K562 (cell line): ENCODE measurements around the gene TNFAIP8L1. TPM values are rescaled to one million over a fixed set of nuclear protein-coding genes. Genes with fewer than 3 reads are reported as not detected.

ENCODE experiments used
- CEBPG ChIP-seq, 3 experiments: fragments of 200-800 bp in 1 of 3; sonication (Bioruptor generic) in 1 of 3; sonication (generic) in 1 of 3; formaldehyde crosslinking in 1 of 3; IDR thresholded peaks in 2 of 3; conservative IDR thresholded peaks in 1 of 3; 2 replicates each; pipeline versions ENCODE4 v1.6.1 to v1.8.0; 2016 to 2022; ENCODE audit warnings: missing compliant biosample characterization in 2 of 3, missing genetic modification characterization in 2 of 3, mild to moderate bottlenecking in 1 of 3, missing genetic modification reagents in 1 of 3
- HNRNPH1 ChIP-seq: fragments of 200-400 bp; formaldehyde crosslinking; optimal IDR thresholded peaks from 2 replicates; pipeline ENCODE3; 2017; ENCODE audit warnings: low read depth, mild to moderate bottlenecking, low read length, moderate library complexity
- JUNB ChIP-seq: fragments of 450-650 bp; formaldehyde crosslinking; conservative IDR thresholded peaks from 2 replicates; pipeline ENCODE4 v1.4.0; 2020; ENCODE audit warnings: mild to moderate bottlenecking
- KAT2B ChIP-seq: IDR thresholded peaks from one replicate; pipeline ENCODE4 v1.6.1; 2012; ENCODE audit warnings: low read depth, mild to moderate bottlenecking, control low read depth, inconsistent platforms, low read length, moderate library complexity
- PHB ChIP-seq: fragments of 250-450 bp; sonication (Bioruptor Pico); IDR thresholded peaks from 2 replicates; pipeline ENCODE4 v1.5.0; 2021
- RHOXF2B ChIP-seq: fragments of 250-450 bp; sonication (Bioruptor Pico); conservative IDR thresholded peaks from 2 replicates; pipeline ENCODE4 v1.5.1; 2021
- RNF219 ChIP-seq: fragments of 250-450 bp; sonication (Bioruptor Pico); IDR thresholded peaks from 2 replicates; pipeline ENCODE4 v1.5.0; 2022; ENCODE audit warnings: mild to moderate bottlenecking
- SMAD2 ChIP-seq: fragments of 150-350 bp; IDR thresholded peaks from 2 replicates; pipeline ENCODE4 v1.6.1; 2014; ENCODE audit warnings: low read depth, mild to moderate bottlenecking, low read length
- SNRNP70 ChIP-seq: fragments of 200-400 bp; formaldehyde crosslinking; optimal IDR thresholded peaks from 2 replicates; pipeline ENCODE3; 2017; ENCODE audit warnings: low read depth, low read length
- SP2 ChIP-seq: IDR thresholded peaks from 2 replicates; pipeline ENCODE4 v1.6.1; 2011; ENCODE audit warnings: mild to moderate bottlenecking, low read depth, low read length, moderate library complexity; ENCODE audit not compliant: poor library complexity, severe bottlenecking; ENCODE audit errors: extremely low read depth
- ZNF124 ChIP-seq: sonication (generic); formaldehyde crosslinking; IDR thresholded peaks from 2 replicates; pipeline ENCODE4 v1.8.1; 2022; ENCODE audit warnings: missing genetic modification reagents
- ZNF133 ChIP-seq: fragments of 250-450 bp; sonication (Bioruptor Pico); IDR thresholded peaks from 2 replicates; pipeline ENCODE4 v1.4.0; 2020; ENCODE audit warnings: mild to moderate bottlenecking
- ZNF197 ChIP-seq: fragments of 200-800 bp; sonication (Bioruptor generic); IDR thresholded peaks from 2 replicates; pipeline ENCODE4 v1.6.1; 2016; ENCODE audit warnings: low read depth, missing genetic modification characterization, missing compliant biosample characterization
- ZNF584 ChIP-seq: fragments of 200-800 bp; sonication (Bioruptor generic); IDR thresholded peaks from 2 replicates; pipeline ENCODE4 v1.6.1; 2016; ENCODE audit warnings: low read depth, mild to moderate bottlenecking, missing genetic modification characterization, missing compliant biosample characterization
- polyA plus RNA-seq, 8 experiments: library from polyadenylated mRNA; depleted of rRNA in 4 of 8; stranded (reverse) in 5 of 8; unstranded in 3 of 8; fragments of >200 nt; fragmentation: Nextera tagmentation in 2 of 8; fragmentation: Illumina TruSeq in 1 of 8; extraction: Ambion mirVana in 2 of 8; extraction: Trizol in 1 of 8; gene quantifications; 2 replicates each; pipeline versions ENCODE4 v1.2.1 to v1.2.3, GENCODE V29; 2011 to 2014; ENCODE audit warnings: inconsistent platforms in 1 of 8, missing spikeins in 1 of 8
- total RNA-seq, 7 experiments: library from RNA; depleted of rRNA in 6 of 7; stranded (reverse); fragments of >200 nt in 6 of 7; fragmentation: Illumina TruSeq in 2 of 7; extraction: Trizol in 2 of 7; gene quantifications; 2 replicates each; pipeline versions ENCODE4 v1.2.1 to v1.2.3, GENCODE V29; 2011 to 2021; ENCODE audit warnings: low replicate concordance in 1 of 7

TNFAIP8L1 gene
- total and polyA plus RNA-seq, 9 of the 15 experiments (the other 6 are each of a cell fraction or from before 2014, with no cell fraction given), result 0.69 to 9.3 (median 4.9) TPM

- no peak for TF ChIP-seq KAT2B
- no peak for TF ChIP-seq SP2
- TF ChIP-seq ZNF584 (CRISPR knock-in tag), result no peak
- no peak for TF ChIP-seq JUNB (CRISPR knock-in tag)
- TF ChIP-seq RNF219 (CRISPR knock-in tag), result no peak
- no peak for TF ChIP-seq PHB (CRISPR knock-in tag)
- no peak for TF ChIP-seq ZNF133
- TF ChIP-seq ZNF124 (CRISPR knock-in tag), result no peak
- TF ChIP-seq SNRNP70, result no peak
- no peak for TF ChIP-seq ZNF197 (CRISPR knock-in tag)
- TF ChIP-seq HNRNPH1, result no peak
- TF ChIP-seq CEBPG (CRISPR knock-in tag; IDR thresholded peaks at IDR 0.05), result no peak
- no peak for TF ChIP-seq CEBPG (tag; conservative IDR thresholded peaks at IDR 0.05 in 1 of 2, IDR thresholded peaks at IDR 0.05 in 1 of 2)
- no peak for TF ChIP-seq RHOXF2B (CRISPR knock-in tag)
- no peak for TF ChIP-seq SMAD2
These were observed 16.5 kb upstream of the TNFAIP8L1 start (continued) for GRCh38 chr19:4622695-4623421.
